Measurements from ENCODE around the gene ANKRD9.

The ANKRD9 gene

DNA sequence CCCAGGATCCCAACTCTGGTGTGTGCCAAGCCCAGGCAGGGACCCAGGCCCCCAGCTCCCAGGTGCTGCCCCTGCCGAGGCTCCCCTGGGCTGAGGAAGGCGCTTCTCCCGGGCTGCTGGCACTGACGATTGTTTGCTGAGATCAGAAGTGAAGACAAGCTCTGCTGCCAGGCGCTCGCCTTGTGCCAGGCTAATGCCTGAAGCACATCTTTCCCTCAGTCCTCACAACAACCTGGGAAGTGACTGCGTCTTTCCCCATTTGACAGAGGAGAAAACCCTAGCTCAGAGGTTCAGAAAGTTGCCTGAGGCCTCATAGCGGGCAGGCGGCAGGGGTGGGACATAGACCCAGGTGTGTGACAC lies 36.8 kb downstream of the ANKRD9 start:
- no peak for DNase-seq (ENCODE audit: low read depth in 3 of 3)

DNA sequence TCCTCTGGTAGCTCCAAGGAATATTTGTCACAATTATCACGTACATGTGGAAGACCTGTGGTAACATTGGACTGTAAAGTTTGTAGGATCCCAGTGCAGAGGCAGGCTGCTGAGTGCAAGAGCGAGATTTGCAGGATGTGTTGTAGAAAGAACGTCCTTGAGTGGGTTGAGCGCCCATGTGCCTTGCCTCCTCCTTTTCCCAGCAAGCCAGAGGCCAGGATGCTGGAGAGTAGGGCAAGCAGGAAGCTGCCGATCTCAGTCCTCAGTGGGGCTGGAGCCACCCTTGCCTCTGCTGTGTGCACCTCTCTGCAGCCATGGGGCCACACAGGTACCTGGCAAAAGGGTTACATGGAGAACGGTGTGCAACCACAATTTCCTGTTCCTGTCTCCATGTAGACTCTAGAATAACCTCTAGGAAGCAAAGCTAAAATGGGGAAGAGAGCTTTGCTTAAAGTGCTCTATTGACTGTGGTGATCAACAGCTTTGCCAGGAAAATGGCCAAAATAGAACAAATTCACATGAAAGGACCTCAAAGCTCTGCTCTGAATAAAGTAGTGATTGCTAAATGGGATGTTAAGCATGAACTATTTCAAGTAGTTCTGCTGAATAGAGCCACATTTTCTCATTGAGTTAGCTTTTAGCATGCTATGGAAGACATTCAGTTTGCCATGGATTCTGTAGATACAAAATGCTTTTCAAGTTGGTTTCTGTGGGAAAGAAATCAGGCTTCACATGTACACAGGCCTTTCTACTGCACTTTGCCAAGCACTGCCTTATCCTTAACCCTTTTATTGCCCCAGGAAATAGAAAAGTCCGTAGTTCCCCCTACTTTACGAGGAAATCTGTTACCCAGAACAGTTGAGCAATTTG lies 37.4 kb downstream of the ANKRD9 start:
- no peak for DNase-seq (ENCODE audit: low read depth in 3 of 3)

DNA sequence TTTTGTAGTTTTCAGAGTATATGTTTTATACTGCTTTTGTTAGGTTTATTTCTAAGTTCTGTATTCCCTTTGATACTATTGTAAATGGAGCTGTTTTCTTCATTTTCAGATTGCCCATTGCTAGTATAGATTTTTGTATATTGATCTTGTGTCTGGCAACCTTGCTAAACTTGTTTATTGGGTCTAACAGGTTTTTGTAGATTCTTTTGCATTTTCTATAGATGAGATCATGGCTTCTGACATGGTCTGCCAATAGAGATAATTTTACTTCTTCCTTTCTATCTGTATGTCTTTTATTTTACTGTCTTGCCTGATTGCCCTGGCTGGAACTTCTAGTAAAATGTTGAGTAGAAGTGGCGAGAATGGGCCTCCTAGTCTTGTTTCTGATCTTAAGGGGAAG lies 40.3 kb downstream of the ANKRD9 start:
- no peak for DNase-seq (ENCODE audit: low read depth in 3 of 3)

DNA sequence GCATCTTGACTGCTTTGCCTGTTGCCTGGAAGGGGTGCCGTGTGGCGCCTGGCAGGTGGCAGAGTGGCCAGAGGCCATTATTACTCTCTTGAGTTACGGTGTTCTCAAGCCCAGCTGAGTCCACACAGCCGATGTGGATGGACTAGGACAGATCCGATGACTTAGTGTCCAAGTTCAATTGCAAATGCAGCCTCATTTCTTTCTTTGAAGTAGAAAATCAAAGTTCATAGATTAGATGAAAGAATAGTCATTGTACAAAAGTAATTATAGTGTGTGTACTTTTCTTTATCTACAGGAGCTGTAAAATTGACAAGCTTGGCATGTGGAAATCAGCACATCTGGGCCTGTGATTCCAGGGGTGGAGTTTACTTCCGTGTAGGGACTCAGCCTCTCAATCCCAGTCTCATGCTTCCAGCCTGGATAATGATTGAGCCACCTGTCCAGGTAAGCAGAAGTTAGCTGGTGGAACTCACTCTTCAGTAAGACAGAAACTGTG lies 44.7 kb downstream of the ANKRD9 start:
- no peak for DNase-seq (ENCODE audit: low read depth in 3 of 3)

DNA sequence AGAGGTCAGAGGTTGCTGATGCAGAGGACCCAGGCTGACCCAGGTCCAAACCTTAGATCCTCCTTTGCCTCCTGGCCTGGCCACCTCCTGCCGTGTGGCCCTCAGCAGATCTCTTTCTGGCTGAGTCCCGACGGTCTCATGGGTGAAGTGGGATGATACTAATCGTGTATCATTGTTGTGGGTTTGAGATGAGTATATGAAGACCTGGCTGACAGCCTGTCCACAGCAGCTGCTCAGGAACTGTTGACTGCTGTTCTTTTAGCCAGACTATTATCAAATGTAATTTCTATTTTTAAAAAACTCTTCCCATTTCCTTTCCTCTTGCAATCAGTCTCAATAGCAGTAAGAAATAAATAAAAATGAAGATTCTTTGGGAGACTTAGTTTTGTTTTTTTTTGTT lies 45.6 kb downstream of the ANKRD9 start:
- DNase-seq (ENCODE audit: low read depth in 3 of 3), result no peak

DNA sequence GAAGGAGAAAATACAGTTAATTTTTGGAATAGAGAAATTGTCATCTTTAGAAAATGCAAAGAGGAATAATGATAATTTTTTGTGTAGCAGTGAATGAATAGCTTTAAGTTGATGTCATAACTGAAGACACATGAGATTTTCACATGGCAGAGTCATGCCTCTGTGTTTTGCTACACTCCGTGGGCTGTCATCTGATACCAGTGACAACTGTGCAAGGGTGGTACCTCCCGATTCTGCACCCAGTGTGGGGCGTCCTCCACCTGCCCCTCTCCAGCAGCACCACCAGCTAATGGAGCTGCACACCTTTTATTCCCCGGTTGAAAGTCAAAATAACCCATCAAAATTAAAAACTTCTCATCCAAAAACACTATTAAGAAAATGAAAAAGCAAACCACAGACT lies 47.2 kb downstream of the ANKRD9 start:
- no peak for DNase-seq (ENCODE audit: low read depth in 3 of 3)

DNA sequence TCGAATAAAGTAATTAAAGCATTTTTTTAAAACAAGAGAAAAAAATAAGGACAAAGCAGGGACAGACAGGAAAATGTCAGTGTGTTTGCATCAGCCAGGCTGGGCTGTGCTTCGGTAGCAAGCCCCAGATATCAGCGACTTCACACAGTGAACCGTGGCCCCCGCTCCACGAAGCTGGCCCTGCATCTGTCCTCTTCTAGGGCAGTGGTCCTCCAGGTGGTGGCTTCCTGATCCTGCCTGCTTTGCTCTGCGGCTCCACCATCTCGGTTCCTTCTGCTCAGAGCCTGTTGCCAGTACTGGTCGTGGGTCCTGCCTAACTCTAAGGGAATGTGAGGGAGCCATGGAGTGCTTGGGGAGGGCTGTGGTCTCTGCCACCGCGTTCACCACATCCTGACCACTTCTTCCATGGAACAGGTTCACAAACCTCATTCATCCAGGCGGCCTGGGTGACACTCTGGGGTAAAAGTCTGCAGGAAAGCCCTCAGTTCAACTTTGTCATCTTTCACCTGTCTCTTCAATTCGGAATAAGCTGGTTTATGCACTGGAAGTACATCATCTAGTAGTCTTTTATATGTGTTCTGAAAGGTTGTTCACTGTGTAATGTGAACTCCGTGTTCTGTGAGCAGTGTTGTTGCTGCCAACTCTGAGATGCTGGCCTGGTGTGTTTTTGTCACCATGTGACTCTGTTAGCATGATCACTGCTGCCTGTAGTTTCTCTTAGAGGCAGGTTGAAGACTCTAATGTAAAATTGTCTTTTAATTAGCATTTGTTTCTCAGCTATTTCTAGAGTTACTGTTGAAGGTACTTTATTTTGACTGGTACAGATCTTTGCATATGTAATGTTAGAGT lies 47.9 kb downstream of the ANKRD9 start:
- no peak for DNase-seq (ENCODE audit: low read depth in 3 of 3)

DNA sequence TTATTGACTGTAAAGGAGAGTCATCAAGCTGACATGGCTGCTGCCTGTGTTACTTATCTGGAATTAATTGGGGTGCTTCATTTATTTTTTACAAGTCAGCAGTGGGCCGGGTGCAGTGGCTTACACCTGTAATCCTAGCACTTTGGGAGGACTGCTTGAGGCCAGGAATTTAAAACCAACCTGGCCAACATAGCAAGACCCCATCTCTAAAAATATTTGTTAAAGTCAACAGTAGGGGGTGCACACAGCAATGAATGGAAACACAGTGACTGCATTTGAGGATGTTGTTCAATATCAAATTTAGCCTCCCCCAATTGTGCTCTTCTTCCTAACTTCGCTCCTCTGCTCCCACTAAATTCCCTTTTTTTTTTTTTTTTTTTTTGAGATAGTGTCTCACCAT lies 52.1 kb downstream of the ANKRD9 start:
- no peak for DNase-seq (ENCODE audit: low read depth in 3 of 3)

DNA sequence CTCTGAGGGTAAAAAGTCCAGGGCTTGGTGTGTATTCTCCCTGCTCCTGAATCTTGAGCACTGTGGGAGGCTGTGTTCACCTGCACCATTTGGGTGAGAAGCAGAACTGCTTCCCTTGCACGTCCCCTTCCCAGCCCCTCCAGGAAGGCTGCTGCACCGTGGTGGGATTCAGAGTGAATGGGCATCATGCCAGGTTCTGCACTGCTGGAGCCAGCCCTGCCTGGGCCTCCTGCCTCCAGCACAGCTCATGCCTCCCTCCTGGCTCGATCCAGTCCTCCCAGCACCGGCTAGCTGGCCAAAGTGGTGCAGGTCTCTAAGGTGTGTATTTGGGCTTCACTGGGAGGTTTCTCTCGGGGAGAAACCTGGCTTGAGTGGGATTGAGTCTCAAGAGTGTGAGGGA lies 54.9 kb downstream of the ANKRD9 start:
- DNase-seq (ENCODE audit: low read depth in 3 of 3), result no peak

DNA sequence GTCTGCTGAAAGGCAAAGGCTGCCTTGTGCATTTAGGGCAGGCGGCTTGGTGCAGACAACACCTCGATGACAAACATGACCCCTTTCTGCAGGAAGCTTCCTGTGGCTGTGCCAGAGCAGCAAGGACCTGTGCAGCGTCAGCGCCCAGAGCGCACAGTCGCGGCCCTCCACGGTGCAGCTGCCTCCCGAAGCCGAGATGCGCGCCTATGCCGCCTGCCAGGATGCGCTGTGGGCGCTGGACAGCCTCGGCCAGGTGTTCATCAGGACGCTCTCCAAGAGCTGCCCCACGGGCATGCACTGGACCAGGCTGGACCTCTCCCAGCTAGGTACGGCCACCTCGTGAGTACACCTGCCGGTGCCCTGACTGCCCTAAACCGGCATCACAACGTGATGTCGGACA lies 57.3 kb downstream of the ANKRD9 start:
- no peak for DNase-seq (ENCODE audit: low read depth in 3 of 3)
